Astrocyte (in vitro differentiated cells and primary cell): ENCODE measurements around the gene NRG3.

ENCODE experiments used
- EZH2 ChIP-seq: IDR thresholded peaks from 2 replicates; pipeline ENCODE4 v1.6.1; 2012; ENCODE audit warnings: mild to moderate bottlenecking, low read length, inconsistent platforms; ENCODE audit not compliant: insufficient read depth
- TF ChIP-seq, protein P1 (sequence below): IDR thresholded peaks from 2 replicates; pipeline ENCODE4 v1.5.1; 2011; ENCODE audit warnings: low read depth, mild to moderate bottlenecking, inconsistent platforms, low read length, moderate library complexity; ENCODE audit not compliant: insufficient read depth

DNA sequence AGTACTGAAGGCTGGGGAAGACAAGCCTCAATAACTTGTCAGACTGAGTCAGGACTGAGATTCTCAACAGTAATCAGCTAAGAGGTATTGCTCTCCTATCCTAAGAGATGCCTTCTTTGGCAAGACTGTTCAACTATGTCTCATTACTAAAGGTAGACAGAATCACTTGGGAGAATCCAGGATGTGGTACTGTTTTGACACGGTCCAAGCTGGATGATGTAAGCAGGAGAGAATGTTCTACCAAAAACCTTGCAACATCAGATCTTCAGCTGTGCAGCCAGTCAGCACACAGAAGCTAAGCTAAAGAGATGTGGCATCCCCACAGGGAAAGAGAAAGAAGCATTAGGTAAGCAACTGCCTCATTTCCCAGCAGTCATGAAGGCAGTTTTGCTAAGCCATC is 391.4 kb downstream of the NRG3 start:
- TF ChIP-seq, protein P1, sequence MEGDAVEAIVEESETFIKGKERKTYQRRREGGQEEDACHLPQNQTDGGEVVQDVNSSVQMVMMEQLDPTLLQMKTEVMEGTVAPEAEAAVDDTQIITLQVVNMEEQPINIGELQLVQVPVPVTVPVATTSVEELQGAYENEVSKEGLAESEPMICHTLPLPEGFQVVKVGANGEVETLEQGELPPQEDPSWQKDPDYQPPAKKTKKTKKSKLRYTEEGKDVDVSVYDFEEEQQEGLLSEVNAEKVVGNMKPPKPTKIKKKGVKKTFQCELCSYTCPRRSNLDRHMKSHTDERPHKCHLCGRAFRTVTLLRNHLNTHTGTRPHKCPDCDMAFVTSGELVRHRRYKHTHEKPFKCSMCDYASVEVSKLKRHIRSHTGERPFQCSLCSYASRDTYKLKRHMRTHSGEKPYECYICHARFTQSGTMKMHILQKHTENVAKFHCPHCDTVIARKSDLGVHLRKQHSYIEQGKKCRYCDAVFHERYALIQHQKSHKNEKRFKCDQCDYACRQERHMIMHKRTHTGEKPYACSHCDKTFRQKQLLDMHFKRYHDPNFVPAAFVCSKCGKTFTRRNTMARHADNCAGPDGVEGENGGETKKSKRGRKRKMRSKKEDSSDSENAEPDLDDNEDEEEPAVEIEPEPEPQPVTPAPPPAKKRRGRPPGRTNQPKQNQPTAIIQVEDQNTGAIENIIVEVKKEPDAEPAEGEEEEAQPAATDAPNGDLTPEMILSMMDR = no peak
- TF ChIP-seq EZH2 = no peak
